GM12878 (cell line): Measurements from ENCODE around the gene ZNF804A.

Source experiments
- BRCA1 ChIP-seq: IDR thresholded peaks from 2 replicates; pipeline ENCODE4 v1.6.1; 2011; ENCODE audit warnings: low read depth, low read length, improper control_type of control experiment
- CBX5 ChIP-seq: sonication (generic); IDR thresholded peaks from 2 replicates; pipeline ENCODE4 v1.6.1; 2016; ENCODE audit warnings: low read depth, moderate library complexity, mild to moderate bottlenecking, inconsistent platforms
- CREM ChIP-seq: IDR thresholded peaks from 2 replicates; pipeline ENCODE4 v1.6.1; 2014; ENCODE audit warnings: antibody characterized with exemption, low read depth
- ETV6 ChIP-seq, 2 experiments: fragments of 450-650 bp in 1 of 2; IDR thresholded peaks in 1 of 2; conservative IDR thresholded peaks in 1 of 2; 2 replicates each; pipeline ENCODE4 v1.6.1; 2014; ENCODE audit warnings: antibody characterized with exemption in 1 of 2, borderline replicate concordance in 1 of 2, low read depth in 1 of 2, mild to moderate bottlenecking in 1 of 2, moderate library complexity in 1 of 2
- FOXK2 ChIP-seq: fragments of 450-650 bp; IDR thresholded peaks from 2 replicates; pipeline ENCODE4 v1.6.1; 2017; ENCODE audit warnings: mild to moderate bottlenecking, moderate library complexity
- JUND ChIP-seq: IDR thresholded peaks from 2 replicates; pipeline ENCODE4 v1.6.1; 2012; ENCODE audit warnings: low read depth, mild to moderate bottlenecking, low read length, improper control_type of control experiment, moderate library complexity
- NRF1 ChIP-seq: conservative IDR thresholded peaks from 2 replicates; pipeline ENCODE4 v1.6.1; 2011; ENCODE audit warnings: mild to moderate bottlenecking, low read depth, low read length, improper control_type of control experiment
- POLR2A ChIP-seq: IDR thresholded peaks from 2 replicates; pipeline ENCODE4 v1.6.1; 2011; ENCODE audit warnings: low read depth, mild to moderate bottlenecking, low read length
- RCOR1 ChIP-seq: conservative IDR thresholded peaks from 2 replicates; pipeline ENCODE4 v1.6.1; 2012; ENCODE audit warnings: low read depth, low read length, improper control_type of control experiment
- TARDBP ChIP-seq: IDR thresholded peaks from 2 replicates; pipeline ENCODE4 v1.6.1; 2016; ENCODE audit warnings: borderline replicate concordance
- TF ChIP-seq, protein P1 (sequence below), 3 experiments: IDR thresholded peaks in 2 of 3; conservative IDR thresholded peaks in 1 of 3; 2 replicates each; pipeline ENCODE4 v1.5.1; 2011; ENCODE audit warnings: low read depth in 3 of 3, low read length in 3 of 3, mild to moderate bottlenecking in 3 of 3, control low read depth in 2 of 3, moderate library complexity in 2 of 3, inconsistent platforms in 1 of 3, mixed read lengths in 1 of 3; ENCODE audit not compliant: control insufficient read depth in 2 of 3, insufficient read depth in 1 of 3; ENCODE audit errors: extremely low read depth in 1 of 3
- TF ChIP-seq, protein P2 (sequence below): IDR thresholded peaks from 2 replicates; pipeline ENCODE4 v1.6.1; 2011; ENCODE audit warnings: borderline replicate concordance, low read depth, mild to moderate bottlenecking, moderate library complexity, low read length; ENCODE audit not compliant: insufficient read depth, poor library complexity, severe bottlenecking
- TF ChIP-seq, protein P3 (sequence below): fragments of 450-650 bp; IDR thresholded peaks from 2 replicates; pipeline ENCODE4 v1.6.1; 2017; ENCODE audit warnings: mild to moderate bottlenecking

DNA sequence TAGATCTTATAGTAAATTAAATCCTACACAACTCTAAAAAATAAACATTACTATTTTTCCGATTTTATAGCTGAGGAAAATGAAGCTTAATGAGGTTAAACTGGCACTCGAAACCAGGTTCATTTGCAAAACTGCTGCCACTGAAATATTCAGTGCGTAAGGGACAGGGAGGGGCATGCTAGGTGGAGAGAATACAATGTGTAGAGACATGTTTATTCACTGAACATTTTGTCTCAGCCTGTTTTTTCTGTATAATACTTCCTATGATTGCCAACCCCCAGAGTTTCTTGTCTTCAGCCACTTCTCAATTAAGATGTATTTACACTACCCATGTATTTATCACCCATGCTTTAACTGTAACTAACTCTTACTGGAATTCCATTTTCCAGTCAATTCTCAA is 31.6 kb upstream of the ZNF804A start:
- TF ChIP-seq, protein P1, sequence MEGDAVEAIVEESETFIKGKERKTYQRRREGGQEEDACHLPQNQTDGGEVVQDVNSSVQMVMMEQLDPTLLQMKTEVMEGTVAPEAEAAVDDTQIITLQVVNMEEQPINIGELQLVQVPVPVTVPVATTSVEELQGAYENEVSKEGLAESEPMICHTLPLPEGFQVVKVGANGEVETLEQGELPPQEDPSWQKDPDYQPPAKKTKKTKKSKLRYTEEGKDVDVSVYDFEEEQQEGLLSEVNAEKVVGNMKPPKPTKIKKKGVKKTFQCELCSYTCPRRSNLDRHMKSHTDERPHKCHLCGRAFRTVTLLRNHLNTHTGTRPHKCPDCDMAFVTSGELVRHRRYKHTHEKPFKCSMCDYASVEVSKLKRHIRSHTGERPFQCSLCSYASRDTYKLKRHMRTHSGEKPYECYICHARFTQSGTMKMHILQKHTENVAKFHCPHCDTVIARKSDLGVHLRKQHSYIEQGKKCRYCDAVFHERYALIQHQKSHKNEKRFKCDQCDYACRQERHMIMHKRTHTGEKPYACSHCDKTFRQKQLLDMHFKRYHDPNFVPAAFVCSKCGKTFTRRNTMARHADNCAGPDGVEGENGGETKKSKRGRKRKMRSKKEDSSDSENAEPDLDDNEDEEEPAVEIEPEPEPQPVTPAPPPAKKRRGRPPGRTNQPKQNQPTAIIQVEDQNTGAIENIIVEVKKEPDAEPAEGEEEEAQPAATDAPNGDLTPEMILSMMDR (IDR thresholded peaks at IDR 0.05 in 2 of 3, conservative IDR thresholded peaks at IDR 0.05 in 1 of 3; ENCODE audit: control insufficient read depth in 2 of 3, extremely low read depth in 1 of 3, insufficient read depth in 1 of 3, low read depth in 3 of 3, low read length in 3 of 3), result no peak
- TF ChIP-seq, protein P2, sequence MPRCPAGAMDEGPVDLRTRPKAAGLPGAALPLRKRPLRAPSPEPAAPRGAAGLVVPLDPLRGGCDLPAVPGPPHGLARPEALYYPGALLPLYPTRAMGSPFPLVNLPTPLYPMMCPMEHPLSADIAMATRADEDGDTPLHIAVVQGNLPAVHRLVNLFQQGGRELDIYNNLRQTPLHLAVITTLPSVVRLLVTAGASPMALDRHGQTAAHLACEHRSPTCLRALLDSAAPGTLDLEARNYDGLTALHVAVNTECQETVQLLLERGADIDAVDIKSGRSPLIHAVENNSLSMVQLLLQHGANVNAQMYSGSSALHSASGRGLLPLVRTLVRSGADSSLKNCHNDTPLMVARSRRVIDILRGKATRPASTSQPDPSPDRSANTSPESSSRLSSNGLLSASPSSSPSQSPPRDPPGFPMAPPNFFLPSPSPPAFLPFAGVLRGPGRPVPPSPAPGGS, result no peak
- TF ChIP-seq POLR2A (no peak), CREM (no peak), NRF1 (no peak), RCOR1 (no peak), TARDBP (no peak), CBX5 (no peak), ETV6 (conservative IDR thresholded peaks at IDR 0.05 in 1 of 2, IDR thresholded peaks at IDR 0.05 in 1 of 2; ENCODE audit: borderline replicate concordance in 1 of 2, low read depth in 1 of 2) (no peak), JUND (no peak), FOXK2 (no peak), BRCA1 (no peak)
- TF ChIP-seq, protein P3, sequence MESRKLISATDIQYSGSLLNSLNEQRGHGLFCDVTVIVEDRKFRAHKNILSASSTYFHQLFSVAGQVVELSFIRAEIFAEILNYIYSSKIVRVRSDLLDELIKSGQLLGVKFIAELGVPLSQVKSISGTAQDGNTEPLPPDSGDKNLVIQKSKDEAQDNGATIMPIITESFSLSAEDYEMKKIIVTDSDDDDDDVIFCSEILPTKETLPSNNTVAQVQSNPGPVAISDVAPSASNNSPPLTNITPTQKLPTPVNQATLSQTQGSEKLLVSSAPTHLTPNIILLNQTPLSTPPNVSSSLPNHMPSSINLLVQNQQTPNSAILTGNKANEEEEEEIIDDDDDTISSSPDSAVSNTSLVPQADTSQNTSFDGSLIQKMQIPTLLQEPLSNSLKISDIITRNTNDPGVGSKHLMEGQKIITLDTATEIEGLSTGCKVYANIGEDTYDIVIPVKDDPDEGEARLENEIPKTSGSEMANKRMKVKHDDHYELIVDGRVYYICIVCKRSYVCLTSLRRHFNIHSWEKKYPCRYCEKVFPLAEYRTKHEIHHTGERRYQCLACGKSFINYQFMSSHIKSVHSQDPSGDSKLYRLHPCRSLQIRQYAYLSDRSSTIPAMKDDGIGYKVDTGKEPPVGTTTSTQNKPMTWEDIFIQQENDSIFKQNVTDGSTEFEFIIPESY, result no peak
